Tongue (tissue), 2 donors: ENCODE data around the gene ADAM19. TPM values are rescaled to one million over a fixed set of nuclear protein-coding genes. Genes with fewer than 3 reads are reported as not detected.
A peak's percentile ranks its signal among the peaks of the same experiment; 100 is the strongest.

Source experiments
- DNase-seq: peaks from one replicate; pipeline ENCODE4 v3.0.0-alpha.2; 2015
- total RNA-seq: library from RNA; depleted of rRNA; stranded (reverse); fragments of >200 nt; gene quantifications from one replicate; pipeline ENCODE4 v1.2.3, GENCODE V29; 2014

Gene ADAM19
- total RNA-seq, 1 donor from 2014 or later = 16.5 TPM

DNA sequence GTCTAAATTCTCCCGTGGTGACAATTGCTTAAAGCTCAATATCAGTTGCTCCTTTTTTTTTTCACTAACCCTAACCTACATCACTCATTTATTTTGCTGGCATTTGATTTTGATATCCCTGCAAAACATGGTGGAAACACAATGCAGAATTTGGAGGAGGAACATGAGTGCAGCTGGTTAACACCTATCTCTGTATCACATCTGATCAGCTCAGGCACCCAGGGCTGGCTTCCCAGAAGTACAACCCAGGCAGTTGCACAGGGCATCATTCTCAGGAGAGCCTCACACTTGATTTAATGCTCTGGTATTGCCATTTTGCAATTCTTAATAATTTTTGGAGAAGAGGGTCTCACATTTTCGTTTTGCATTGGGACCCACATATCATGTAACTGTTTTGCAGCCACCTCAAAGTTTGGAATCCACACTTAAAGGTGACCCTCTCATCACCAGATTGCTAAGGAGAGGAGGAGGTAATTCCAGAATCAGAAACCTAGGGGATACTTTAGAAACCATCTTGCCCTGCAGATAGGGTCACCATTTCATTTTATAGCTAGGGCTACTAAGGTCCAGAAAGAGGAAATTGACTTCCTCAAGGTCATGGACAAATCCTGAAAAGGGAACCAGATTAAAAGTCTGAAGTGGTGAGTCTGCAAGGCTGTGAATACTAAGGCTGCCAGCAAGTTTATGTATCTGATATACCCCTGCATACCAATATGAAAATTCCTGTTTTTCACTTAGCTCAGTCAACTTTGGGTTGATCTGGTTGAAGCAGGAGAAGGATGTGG, 19.3 kb upstream of the ADAM19 start:
- DNase-seq = no peak

DNA sequence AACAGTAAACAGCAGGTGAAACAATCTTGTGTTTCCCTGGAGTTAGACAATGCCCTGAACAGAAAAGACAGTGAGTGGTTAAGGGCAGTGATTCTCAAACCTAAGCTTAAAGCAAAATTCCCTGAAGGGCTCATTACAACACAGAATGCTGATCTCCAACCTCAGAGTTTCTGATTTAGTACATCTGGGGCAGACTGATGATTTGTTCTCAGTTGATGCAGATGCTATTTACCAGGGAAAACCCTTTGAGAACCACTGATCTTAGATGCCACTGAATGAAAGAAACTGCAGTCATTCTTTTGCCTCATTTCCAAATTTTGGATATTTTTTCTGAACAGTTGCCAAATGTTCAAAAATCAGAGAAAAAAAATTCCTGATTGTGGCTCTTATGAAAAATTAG, 18.7 kb upstream of the ADAM19 start:
- DNase-seq = no peak

DNA sequence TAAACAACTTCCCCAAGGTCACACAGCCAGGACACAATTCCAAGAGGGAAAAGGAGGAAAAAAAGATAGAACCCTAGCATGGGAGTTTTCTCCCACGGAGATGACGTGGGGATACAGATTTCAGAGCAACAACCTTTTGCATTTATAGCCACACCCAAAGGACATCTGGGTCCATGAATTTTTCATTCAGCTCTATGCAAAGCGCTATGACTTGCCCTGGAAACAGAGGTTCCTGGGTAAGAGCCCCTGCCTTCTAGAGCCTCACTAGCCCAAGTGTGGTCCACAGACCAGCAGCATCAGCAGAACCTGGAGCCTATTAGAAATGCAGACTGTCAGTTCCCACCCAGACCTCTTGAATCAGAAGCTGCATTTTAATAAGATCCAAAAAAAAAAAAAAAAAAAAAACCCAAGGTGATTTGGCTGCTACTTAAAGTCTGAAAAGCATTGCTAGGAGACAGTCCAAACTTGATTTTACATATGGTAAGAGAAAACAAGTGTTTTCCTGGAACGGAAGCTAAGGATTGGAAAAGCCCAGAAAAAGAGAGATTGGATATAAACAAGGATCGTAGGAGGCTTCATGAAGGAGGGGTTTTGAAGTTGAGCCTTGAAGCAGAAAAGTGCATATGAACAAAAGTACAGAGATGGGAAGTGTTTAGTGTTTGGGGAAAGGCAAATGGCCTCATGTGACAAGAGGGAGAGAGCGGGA, 17.6 kb upstream of the ADAM19 start:
- no peak for DNase-seq

DNA sequence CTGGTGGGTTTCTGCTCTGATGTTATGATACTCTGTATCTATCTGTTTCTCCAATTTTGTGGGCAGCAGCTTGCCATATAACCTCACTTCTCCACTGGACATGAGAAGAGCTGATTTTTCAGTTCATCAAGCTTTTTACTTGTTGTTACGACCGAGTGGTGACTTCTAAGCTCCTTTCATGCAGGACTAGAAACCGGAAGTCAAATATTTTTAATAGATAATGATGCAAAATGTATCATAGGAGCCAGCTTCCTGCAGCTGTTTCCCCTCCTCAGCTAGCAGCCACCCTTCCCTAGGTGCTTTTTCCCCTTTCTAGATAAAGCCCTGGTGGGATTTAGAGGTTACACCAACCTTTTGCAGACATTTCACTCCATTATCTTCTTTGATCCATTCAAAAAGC, 17.0 kb upstream of the ADAM19 start:
- no peak for DNase-seq

DNA sequence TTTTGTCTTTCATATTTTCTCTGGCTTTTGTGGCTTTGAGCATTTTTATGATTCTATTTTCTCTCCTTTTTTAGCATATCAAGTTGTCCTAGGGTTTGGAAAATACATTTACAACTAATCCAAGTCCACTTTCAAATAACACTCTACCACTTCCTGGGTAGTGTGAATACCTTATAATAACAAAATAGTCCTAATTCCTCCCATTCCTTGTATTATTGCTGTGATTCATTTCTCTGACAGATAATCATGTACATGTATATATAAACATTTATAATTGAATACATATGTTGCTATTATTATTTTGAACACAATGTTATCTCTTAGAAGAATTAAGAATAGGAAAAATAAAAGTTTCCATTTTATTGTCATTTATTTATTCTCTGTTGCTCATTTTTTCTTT, 14.9 kb upstream of the ADAM19 start:
- no peak for DNase-seq

DNA sequence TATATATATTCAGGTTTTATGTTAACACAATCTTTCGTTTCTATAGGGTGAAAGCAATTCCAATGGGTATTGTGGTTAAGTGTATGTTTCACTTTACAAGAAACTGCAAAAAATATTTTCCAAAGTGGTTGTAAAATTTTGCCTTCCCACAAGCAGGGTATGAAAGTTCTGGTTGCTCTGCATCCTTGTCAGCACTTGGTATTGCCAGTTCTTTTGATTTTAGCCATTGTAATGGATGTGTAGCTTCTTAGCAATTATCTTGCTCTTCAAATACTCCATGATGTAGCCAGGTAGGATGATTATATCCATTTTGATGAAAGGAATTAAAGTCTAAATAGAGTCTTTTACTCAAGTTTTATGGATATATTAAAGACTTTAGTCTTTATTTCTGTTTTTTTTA, 9.1 kb upstream of the ADAM19 start:
- DNase-seq = no peak

DNA sequence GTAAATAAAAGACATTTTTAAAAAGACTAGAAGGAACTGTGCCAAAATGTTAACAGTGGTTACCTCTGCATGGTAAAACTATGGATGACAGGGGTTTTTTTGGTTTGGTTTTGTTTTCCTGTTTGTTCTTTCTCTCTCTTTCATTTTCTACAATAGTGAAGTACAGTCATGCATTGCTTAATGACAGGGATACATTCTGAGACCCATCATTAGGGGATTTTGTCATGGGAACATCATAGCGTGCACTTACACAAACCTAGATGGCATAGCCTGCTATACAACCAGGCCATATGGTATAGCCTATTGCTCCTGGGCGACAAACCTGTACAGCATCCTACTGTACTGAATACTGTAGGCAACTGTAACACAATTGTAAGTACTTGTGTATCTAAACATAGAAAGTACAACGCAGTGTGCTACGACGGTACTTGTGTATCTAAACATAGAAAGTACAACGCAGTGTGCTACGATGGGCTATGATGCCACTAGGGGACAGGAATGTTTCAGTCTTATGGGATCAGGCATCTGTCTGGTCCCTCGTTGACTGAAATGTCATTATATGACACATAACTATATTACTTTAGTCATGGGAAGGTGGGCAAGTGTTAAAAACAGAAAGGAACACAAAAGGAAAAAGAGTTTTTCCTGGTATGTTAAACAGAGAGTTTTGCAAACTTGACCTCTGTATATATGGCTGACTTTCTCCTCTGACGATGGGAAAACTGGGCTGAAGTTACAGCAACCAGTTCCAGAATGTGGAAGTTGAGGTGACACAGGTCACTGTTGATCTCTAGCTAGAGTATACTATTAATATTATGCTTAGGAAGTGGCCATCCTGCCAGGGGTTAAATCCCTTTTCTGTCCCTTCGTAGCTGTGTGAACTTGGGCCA, 7.4 kb upstream of the ADAM19 start:
- DNase-seq = no peak

DNA sequence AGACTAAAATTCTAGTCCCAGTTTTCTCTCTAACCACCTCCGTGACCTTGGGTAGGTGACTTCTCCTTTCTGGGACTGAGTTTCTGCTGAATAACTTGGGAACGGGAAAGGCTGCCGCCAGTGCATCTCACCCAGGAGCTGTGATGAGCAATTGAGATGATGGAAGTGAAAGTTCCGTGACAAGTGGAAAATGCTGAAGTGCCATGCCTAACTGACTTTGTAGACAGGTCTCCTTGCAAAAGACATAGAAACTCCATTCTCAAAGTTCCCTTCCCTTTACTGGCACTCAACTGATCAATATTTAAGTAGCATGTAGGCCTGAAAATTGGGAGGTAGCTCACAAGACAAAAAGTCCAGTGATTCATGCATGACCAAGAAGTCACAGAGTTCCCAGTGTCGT, 6.3 kb upstream of the ADAM19 start:
- no peak for DNase-seq

DNA sequence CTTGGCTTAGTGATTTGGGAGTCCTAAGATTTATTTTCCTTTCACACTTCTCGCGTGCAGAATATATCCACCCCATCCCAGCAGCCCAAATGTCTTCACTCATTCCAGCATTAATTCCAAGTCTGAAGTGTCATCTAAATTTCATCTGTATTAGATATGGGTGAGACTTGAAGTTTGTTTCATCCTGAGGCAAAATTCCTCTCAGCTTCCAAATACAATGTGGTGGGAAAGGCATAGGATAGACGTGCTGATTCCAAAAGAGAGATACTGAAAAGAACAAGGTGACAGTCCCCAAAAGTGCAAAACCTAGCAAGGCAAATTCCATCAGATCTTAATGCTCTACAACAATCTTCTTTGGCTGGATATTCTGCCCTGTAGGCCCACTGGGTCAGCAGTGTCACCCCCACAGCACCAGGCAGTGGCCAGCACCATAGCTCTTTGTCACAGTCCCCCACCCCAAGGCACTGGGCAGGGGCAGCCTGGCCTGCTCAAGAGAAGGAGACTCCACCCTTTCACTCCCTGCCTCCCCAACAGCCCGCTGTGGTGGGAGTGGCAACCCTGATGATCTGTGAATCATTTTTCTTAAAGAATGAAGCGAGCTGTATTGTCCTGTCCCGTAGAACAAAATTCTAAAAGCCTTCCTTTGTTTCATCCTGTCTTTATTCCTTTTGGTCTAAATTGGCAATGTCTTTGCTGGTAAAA, 2.7 kb upstream of the ADAM19 start:
- DNase-seq = no peak

DNA sequence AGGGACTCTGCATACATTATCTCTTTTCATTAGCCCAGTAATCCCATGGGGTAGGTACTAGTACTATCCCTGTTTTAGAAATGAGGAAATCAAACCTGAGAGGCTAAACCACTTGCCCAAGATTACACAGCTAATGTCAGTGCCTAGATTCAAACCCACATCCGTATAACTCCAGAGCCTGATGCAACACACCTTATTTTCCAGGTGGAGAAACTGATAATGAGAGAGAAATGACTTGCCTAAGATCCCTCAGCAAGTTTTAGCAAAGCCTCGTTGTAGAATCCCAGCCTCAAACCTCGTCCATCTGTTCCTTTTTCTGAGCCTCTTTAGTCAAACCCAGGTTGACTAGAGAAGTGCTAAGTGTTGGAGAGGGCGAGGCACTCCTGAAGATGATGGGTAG, 1.1 kb upstream of the ADAM19 start:
- no peak for DNase-seq

DNA sequence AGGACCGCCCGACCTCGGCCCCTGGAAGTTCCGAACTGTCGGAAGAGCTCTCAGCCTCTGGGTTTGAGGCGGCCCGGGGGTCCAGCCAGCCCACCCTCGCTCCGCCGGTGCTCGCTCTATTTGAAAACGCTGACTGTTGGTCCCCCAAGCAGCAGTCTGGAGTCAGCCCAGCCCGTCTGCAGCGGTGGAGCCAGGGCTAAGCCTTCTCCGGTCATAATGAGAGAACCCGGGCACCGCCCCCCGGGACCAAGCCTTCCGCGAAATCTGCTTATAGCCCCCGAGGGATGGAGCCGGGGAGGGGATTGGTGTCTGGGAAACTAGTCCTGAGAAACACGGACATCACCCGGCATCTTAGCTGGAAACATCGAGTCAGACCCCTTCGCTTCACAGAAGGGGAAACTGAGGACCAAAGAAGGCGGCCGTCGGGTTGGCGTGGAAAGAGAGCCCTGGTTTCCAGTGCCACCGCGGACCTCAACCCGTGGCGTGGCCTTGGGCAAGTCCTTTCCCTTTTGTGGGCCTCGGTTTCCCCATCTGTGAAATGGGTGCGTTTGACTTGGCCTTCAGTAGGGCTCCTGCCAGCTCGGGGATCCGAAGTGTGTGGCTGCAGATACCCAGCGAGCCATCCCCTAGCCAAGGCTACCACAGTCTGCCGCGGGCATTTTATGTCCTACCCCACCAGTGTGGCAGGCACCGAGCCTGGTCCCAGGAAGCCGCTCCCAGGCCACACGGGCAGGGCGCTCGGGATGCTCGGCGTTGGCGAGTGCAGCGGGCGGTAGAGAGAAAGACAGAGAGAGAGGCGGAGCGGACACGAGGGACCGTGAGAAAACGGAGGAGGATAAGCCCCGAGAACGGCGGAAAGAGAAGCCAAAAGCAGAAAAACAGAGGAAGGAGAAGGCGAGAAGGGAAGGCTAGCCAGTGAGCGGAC, 857 bp downstream of the ADAM19 start:
- DNase-seq = peak; percentile 62

DNA sequence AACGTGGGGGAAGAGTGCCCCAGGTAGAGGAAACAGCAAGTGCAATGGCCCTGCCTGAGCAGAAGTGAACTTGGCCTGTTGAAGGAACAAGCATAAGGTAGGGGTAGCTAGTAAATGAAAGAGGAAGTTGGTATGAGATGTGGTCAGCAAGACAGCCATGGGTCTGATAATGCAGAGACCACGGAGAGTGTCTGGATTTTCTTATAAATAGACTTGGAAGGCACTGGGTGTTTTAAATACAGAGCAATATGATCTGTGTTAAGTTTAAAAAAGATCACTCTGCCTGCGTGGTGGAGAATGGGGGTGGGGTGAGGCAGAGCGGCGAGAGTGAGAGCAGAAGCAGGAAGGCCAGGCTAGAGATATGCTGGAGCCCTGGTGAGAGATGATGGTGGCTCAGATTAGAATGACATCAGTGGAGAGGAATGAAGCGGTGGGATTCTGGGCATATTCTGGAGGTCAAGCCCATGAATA, 4.2 kb downstream of the ADAM19 start:
- DNase-seq = peak; percentile 51

DNA sequence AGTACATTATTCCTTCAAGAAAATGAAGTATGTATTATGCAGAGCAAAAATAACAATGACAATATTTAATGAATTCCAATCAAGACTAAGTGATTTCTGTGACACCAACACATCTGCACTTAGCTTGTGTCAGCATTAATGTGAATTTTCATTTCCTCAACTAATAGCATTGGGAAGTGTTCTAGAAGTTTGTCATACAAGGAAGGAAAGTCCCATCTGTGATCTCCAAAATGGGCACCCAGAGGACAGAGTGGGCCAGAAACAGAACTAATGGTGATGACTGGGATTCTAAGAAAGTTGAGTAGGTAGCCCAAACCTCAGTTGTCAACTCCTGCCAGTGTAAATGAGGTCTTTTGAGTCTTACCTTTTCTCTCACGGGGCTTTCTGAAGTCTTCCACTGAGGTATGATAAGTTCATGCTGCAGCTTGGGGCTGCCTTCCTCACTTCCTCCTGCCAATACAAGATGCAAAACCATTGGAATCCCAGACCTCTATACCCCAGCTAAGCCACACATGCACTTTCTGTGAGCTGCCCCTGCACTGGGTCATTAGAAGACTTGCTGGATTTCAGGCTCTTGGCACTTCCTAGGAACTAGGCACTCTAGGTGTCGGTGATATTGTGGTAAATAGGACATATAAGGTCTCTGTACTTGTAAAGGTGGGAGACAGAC, 4.9 kb downstream of the ADAM19 start:
- no peak for DNase-seq

DNA sequence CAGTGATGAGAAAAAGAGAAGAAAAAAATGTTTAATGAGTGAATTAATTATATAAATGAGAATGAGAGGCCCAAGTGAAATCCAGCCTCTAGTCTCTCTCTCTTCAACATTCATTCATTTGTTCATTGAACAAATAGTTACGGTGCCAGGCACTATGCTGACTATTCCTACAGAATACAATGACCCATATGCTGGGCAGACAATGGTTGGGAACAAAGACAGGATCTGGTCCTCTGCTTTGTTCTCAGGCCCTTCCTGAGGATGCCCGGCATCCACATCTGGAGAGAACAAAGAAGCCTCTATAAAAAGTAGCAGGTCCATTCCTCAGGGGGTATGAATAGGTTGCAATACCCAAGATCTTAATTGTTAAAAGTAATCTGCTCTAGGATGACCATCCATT, 6.9 kb downstream of the ADAM19 start:
- DNase-seq = no peak

DNA sequence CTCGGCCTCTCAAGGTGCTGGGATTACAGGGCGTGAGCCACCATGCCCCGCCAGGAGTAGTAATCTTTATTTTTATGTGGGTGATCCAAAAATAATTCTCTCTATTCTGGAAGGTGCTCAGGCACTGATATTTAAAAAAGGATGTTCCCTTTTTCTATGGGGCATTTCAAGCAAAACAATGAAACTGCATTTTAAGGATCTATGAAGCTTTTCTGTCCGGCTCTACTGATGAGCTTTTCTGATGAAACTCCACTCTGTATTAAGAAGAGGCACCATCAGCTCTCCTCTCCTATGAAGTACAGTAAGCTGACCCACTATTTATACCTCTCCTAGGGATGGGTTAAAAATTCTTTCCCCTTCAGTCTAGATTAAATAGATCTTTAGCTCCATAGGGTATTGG, 7.4 kb downstream of the ADAM19 start:
- DNase-seq = no peak

DNA sequence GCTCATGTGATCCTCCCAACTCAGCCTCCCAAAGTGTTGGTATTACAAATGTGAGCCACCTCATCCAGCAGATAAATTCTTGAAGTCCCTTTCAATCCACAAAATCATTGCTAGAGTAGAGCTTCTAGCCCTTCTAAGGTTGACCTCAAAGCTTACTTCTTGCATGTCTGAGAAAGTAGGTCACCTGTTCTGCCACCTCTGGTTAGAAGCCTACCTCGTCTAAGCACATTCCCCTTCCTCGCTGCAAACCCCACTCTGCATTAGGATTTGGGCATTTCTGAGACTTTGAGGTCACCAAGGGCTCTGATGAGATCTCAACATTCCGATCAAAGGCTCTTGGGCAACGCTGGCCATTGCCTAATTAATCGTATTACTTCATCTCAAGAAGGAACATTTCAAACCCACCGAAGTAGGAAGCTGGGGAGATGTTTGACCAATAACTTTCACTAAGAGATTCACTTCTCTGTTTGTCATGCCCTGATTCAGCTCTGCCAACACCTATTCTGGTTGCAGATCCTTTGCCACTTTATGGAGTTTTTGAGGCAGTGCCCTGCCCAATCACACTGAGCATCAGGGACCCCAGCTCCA, 8.6 kb downstream of the ADAM19 start:
- DNase-seq = no peak

DNA sequence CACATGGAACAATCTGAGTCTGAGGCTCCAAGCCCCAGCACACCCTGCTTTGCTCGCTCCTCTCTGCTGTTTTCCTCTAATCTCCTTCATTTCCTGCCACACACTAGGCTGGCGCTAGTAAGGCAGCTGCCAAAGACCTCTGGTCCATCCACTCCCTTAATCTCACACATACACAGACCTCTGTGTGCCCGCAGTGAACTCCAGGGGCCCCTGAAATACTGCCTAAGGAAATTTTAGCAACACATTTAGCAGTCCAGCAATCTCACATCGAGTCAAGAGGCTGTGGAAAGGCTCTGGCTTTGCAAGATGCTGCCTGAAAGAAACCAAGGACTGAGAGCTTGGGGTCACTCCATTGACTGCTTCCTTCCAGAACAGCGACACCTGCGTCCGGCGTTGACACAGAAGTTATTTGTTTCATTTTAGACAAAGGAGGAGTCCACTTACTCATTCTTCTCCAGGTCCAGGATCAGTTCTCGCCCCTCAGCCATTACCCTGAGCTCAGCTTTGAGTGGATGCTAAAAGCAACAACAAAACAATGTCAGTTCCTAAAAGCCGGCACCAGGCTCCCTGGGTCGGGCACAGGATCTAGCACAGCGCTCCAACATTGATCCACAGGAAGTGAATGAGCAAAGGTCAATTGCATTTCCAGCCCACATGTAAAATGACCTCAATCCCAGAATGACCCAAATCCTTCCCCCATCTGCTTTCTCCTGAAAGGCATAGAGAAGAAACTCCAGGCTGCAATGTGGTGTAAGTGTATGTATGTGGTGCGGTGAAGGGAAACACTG, 11.5 kb downstream of the ADAM19 start:
- peak; percentile 55 for DNase-seq

DNA sequence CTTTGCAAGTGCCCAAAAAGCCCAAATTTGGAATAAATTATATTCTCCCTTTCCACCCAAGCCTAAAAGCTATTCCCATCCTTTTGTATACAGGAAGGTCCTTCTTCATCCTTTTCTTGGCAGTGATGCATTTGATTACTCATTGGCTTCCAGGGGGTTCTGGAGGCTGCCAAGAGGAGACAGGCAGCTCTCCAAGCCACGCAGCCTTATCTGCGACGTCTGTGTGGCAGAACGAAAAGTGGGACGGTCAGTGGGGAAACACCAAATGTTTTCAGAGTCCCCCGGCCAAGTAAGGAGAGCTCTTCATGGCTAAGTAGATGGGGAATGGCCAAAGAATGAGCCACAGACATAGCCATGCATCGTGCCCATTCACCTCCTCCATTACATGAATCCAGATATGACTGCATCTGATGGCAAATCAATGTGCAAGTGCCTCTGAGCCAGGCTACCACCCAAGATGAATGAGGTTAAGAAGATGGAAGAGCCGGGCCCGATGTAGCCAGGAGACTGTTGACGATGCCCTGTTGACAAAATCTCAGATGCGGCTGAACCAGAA, 12.1 kb downstream of the ADAM19 start:
- peak; percentile 52 for DNase-seq

DNA sequence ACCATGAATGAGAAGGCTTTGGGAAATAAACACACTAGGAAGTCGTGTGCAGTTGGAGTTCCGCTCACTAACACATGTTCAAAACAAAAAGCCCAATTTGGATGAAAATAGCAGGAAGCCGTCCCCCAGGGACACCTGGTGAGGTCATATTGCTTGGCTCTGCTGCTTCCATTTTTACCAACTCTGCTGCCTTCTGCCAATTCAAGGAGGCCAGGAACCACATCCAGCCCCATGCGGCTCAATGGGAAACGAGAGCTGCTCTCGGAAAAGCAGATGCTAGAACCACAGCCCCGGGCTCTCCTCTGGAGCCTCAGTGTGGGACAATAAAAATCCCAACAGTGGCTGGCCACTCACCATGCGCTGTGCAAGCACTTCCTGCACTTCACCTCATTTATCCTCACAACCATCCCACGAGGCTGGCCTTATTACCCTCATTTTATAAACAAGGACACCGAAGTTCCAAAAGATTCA, 13.4 kb downstream of the ADAM19 start:
- peak; percentile 85 for DNase-seq
